HCT116 (cell line): Measurements from ENCODE around the gene TEAD1.

Source experiments
- CEBPB ChIP-seq: IDR thresholded peaks from 2 replicates; pipeline ENCODE4 v1.6.1; 2012; ENCODE audit warnings: low read depth
- CTCF ChIP-seq, 3 experiments: fragments of 200-600 bp in 1 of 3; sonication (generic) in 1 of 3; IDR thresholded peaks in 2 of 3; conservative IDR thresholded peaks in 1 of 3; 2 replicates each; pipeline ENCODE4 v1.5.1; 2012 to 2017; ENCODE audit warnings: low read depth in 2 of 3, low read length in 2 of 3, antibody characterized with exemption in 1 of 3, borderline replicate concordance in 1 of 3, control low read depth in 1 of 3, mild to moderate bottlenecking in 1 of 3, mixed read lengths in 1 of 3, mixed run types in 1 of 3, moderate library complexity in 1 of 3; ENCODE audit not compliant: insufficient read depth in 1 of 3
- EZH2 ChIP-seq: fragments of 200-600 bp; sonication (generic); IDR thresholded peaks from 2 replicates; pipeline ENCODE4 v1.6.1; 2017; ENCODE audit warnings: antibody characterized with exemption, mixed run types
- EZH2phosphoT487 ChIP-seq: fragments of 200-600 bp; IDR thresholded peaks from 2 replicates; pipeline ENCODE4 v1.6.1; 2018; ENCODE audit warnings: antibody characterized with exemption, borderline replicate concordance
- MAX ChIP-seq: IDR thresholded peaks from 2 replicates; pipeline ENCODE4 v1.6.1; 2012
- POLR2A ChIP-seq: IDR thresholded peaks from 2 replicates; pipeline ENCODE4 v1.7.0; 2011; ENCODE audit warnings: borderline replicate concordance; ENCODE audit not compliant: insufficient read depth, insufficient read length; ENCODE audit errors: extremely low read depth
- RAD21 ChIP-seq: IDR thresholded peaks from 2 replicates; pipeline ENCODE4 v1.6.1; 2012; ENCODE audit warnings: low read depth, mild to moderate bottlenecking
- REST ChIP-seq: IDR thresholded peaks from 2 replicates; pipeline ENCODE4 v1.6.1; 2012; ENCODE audit warnings: low read depth
- TCF7L2 ChIP-seq: IDR thresholded peaks from 2 replicates; pipeline ENCODE4 v1.7.0; 2011; ENCODE audit warnings: borderline replicate concordance, inconsistent platforms; ENCODE audit not compliant: insufficient read depth, insufficient read length; ENCODE audit errors: extremely low read depth
- YY1 ChIP-seq: IDR thresholded peaks from 2 replicates; pipeline ENCODE4 v1.6.1; 2011; ENCODE audit warnings: low read length, low read depth, moderate library complexity, mild to moderate bottlenecking; ENCODE audit not compliant: insufficient replicate concordance; ENCODE audit errors: extremely low read depth
- ZBTB33 ChIP-seq: IDR thresholded peaks from 2 replicates; pipeline ENCODE4 v1.6.1; 2011; ENCODE audit warnings: mild to moderate bottlenecking, low read length, moderate library complexity; ENCODE audit not compliant: insufficient replicate concordance; ENCODE audit errors: extremely low read depth
- ZFX ChIP-seq: fragments of 450-650 bp; IDR thresholded peaks from 2 replicates; pipeline ENCODE4 v1.6.1; 2017
- ZNF274 ChIP-seq: fragments of 200-500 bp; sonication (Bioruptor generic); IDR thresholded peaks from 2 replicates; pipeline ENCODE4 v1.6.1; 2014; ENCODE audit warnings: mild to moderate bottlenecking, low read depth, low read length, inconsistent platforms

GRCh38 chr11:12724301-12725054 is 50.3 kb downstream of the TEAD1 start:
- no peak for TF ChIP-seq POLR2A
- TF ChIP-seq CTCF (IDR thresholded peaks at IDR 0.05 in 2 of 3, conservative IDR thresholded peaks at IDR 0.05 in 1 of 3; ENCODE audit: borderline replicate concordance in 1 of 3, insufficient read depth in 1 of 3, low read depth in 2 of 3, low read length in 2 of 3): no peak
- peak; percentile 59 for TF ChIP-seq ZFX
- TF ChIP-seq CEBPB: peak; percentile 68
- TF ChIP-seq RAD21: peak; percentile 5; the same call in 1 of the 2 replicates
- TF ChIP-seq ZBTB33: no peak
- TF ChIP-seq TCF7L2: peak; percentile 91
- no peak for TF ChIP-seq REST
- no peak for TF ChIP-seq EZH2phosphoT487
- no peak for TF ChIP-seq ZNF274
- TF ChIP-seq MAX: peak; percentile 78
- TF ChIP-seq YY1: peak; percentile 61
- no peak for TF ChIP-seq EZH2
